GM18868 (cell line): ENCODE measurements around the gene KAZN.

Experiments used
- ATAC-seq: cut with Tn5 transposase; IDR thresholded peaks from one replicate; pipeline ENCODE4 v1.9.1; 2021; ENCODE audit warnings: mild to moderate bottlenecking, moderate library complexity; ENCODE audit not compliant: unreplicated experiment

Gene KAZN

GRCh38 chr1:15094719-15095495, 496.4 kb downstream of the KAZN start:
- no peak for ATAC-seq

GRCh38 chr1:15095496-15095875, 497.0 kb downstream of the KAZN start:
- ATAC-seq: no peak

- no peak for ATAC-seq
Measured at GRCh38 chr1:15096293-15096692, 497.8 kb downstream of the KAZN start.

- ATAC-seq: no peak
Measured at GRCh38 chr1:15098176-15099125, 500.0 kb downstream of the KAZN start.

GRCh38 chr1:15099441-15100120, 501.1 kb downstream of the KAZN start:
- ATAC-seq: no peak

- no peak for ATAC-seq
Measured at GRCh38 chr1:15100121-15100879, 501.8 kb downstream of the KAZN start.

GRCh38 chr1:15100880-15101760, 502.6 kb downstream of the KAZN start:
- no peak for ATAC-seq

- no peak for ATAC-seq
Measured at GRCh38 chr1:15101801-15102200, 503.3 kb downstream of the KAZN start.

GRCh38 chr1:15102646-15103045, 504.2 kb downstream of the KAZN start:
- no peak for ATAC-seq

GRCh38 chr1:15103211-15103610, 504.7 kb downstream of the KAZN start:
- no peak for ATAC-seq

GRCh38 chr1:15103906-15104305, 505.4 kb downstream of the KAZN start:
- ATAC-seq: no peak

GRCh38 chr1:15104768-15105167, 506.3 kb downstream of the KAZN start:
- no peak for ATAC-seq

GRCh38 chr1:15106608-15107007, 508.1 kb downstream of the KAZN start:
- no peak for ATAC-seq

GRCh38 chr1:15107058-15107687, 508.7 kb downstream of the KAZN start:
- ATAC-seq: no peak

GRCh38 chr1:15107911-15108310, 509.4 kb downstream of the KAZN start:
- no peak for ATAC-seq

- no peak for ATAC-seq
Measured at GRCh38 chr1:15110128-15110866, 511.8 kb downstream of the KAZN start.

- ATAC-seq: no peak
Measured at GRCh38 chr1:15110867-15111230, 512.4 kb downstream of the KAZN start.

- ATAC-seq: no peak
Measured at GRCh38 chr1:15113146-15113545, 514.7 kb downstream of the KAZN start.

- no peak for ATAC-seq
Measured at GRCh38 chr1:15114884-15115283, 516.4 kb downstream of the KAZN start.
